ENCODE results near the gene HOXD13. TPM values are rescaled to one million over a fixed set of nuclear protein-coding genes. Genes with fewer than 3 reads are reported as not detected.

Gene HOXD13
- total and polyA plus RNA-seq, 2 of the 13 experiments (the other 11 are each of a cell fraction or from before 2014, with no cell fraction given), result not detected

- Histone ChIP-seq H3K4me1 (ENCODE audit: insufficient read depth, low read length) (peaks cover 25% of the 10 kb centered on the region), H3K9me3 (ENCODE audit: low read length) (no peaks in the 10 kb centered on the region), H3K27me3 (ENCODE audit: control insufficient read depth in 1 of 2, insufficient read depth in 2 of 2, low read length in 2 of 2) (peaks cover 14 to 93% of the 10 kb centered on the region in 2 experiments; a peak in 4 of 5 replicates), H3K36me3 (replicated peaks in 1 of 2; ENCODE audit: control insufficient read depth in 1 of 2, insufficient read depth in 2 of 2, low read length in 2 of 2) (no peaks in the 10 kb centered on the region), H3K4me3 (replicated peaks in 1 of 3; ENCODE audit: insufficient read depth in 1 of 3, low read depth in 2 of 3, low read length in 3 of 3) (peak overlapping the region in 2 of 3 experiments; percentile 6 to 41; a peak in 1 of 6 replicates), H3K27ac (ENCODE audit: extremely low read length, insufficient read depth, low read length) (no peak overlapping the region), H3K4me2 (ENCODE audit: low read depth, low read length) (peak overlapping the region; percentile 56), H3K79me2 (ENCODE audit: insufficient read depth, low read length) (no peaks in the 10 kb centered on the region), H2AFZ (ENCODE audit: low read length) (no peak overlapping the region), H3K9ac (ENCODE audit: insufficient read depth, low read depth, low read length) (no peak overlapping the region), H4K20me1 (ENCODE audit: insufficient read depth, low read length) (no peaks in the 10 kb centered on the region)
- BruUV-seq (replicated peaks), result no TSS peak
- FAIRE-seq, result peak; percentile 15
- ChIA-PET CTCF (ENCODE audit: low intra/inter-chr PET ratio, low total read pairs) (interaction anchor here (0.7 to 2.1 kb wide), 5 partner anchors 122 to 720 kb away, joined by 3 to 26 read pairs (median 4); no protein-coding TSS in a partner anchor), POLR2A (no interaction called here)
- DNase-seq (ENCODE audit: low spot score), result peak; percentile 31
- intact Hi-C loops (cut with micrococcal nuclease; ENCODE audit: unreplicated experiment) (loop anchor here (1.0 kb wide), 1 partner anchor 396 kb away; no protein-coding TSS in a partner anchor), in situ Hi-C loops (cut with HindIII; ENCODE audit: extremely low pct_ligation_motif_present, low pct_unique_long_range_greater_than_20kb) (no loop called here)
- 16% methylated on average over 32 of the region's 46 CpGs for WGBS (ENCODE audit: low lambda C conversion rate)
- peak; percentile 48 for ATAC-seq
- TF ChIP-seq MBNL3 (CRISPR knock-in tag; conservative IDR thresholded peaks at IDR 0.05) (no peak), NFKB2 (CRISPR knock-in tag; IDR thresholded peaks at IDR 0.05; ENCODE audit: borderline replicate concordance) (peak; percentile 52; the same call in 1 of the 2 replicates), SMC3 (IDR thresholded peaks at IDR 0.05; ENCODE audit: low read length) (peak; percentile 72), ZBTB1 (CRISPR knock-in tag; IDR thresholded peaks at IDR 0.05; ENCODE audit: borderline replicate concordance) (no peak), ERF (CRISPR knock-in tag; IDR thresholded peaks at IDR 0.05) (0 out of 2 replicates have a peak, but pooled peaks have one; percentile 42), HMGXB4 (CRISPR knock-in tag; IDR thresholded peaks at IDR 0.05; ENCODE audit: borderline replicate concordance in 1 of 2, low read depth in 1 of 2) (peak in 1 of 2 experiments; percentile 43; a peak in 1 of 4 replicates), TBX2 (CRISPR knock-in tag; IDR thresholded peaks at IDR 0.05; ENCODE audit: borderline replicate concordance) (peak; percentile 44; the same call in 1 of the 2 replicates), TFDP1 (CRISPR knock-in tag; IDR thresholded peaks at IDR 0.05; ENCODE audit: borderline replicate concordance) (no peak), ZNF138 (CRISPR knock-in tag; IDR thresholded peaks at IDR 0.05; ENCODE audit: low read depth) (0 out of 2 replicates have a peak, but pooled peaks have one; percentile 32), MTF2 (CRISPR knock-in tag; IDR thresholded peaks at IDR 0.05; ENCODE audit: borderline replicate concordance) (no peak), PTBP1 (IDR thresholded peaks at IDR 0.05; ENCODE audit: low read depth, low read length, poor library complexity, severe bottlenecking) (no peak), HNRNPLL (IDR thresholded peaks at IDR 0.05; ENCODE audit: low read depth, low read length, poor library complexity, severe bottlenecking) (peak; percentile 27), XRCC5 (optimal IDR thresholded peaks at IDR 0.05; ENCODE audit: low read length) (peak; percentile 70), REL (CRISPR knock-in tag; conservative IDR thresholded peaks at IDR 0.05) (0 out of 2 replicates have a peak, but pooled peaks have one; percentile 32), STAG1 (CRISPR knock-in tag; IDR thresholded peaks at IDR 0.05) (peak; percentile 97), ATAD3A (CRISPR knock-in tag; IDR thresholded peaks at IDR 0.05) (no peak), EED (CRISPR knock-in tag; IDR thresholded peaks at IDR 0.05) (0 out of 2 replicates have a peak, but pooled peaks have one; percentile 63), ZNF777 (CRISPR knock-in tag; IDR thresholded peaks at IDR 0.05) (no peak), ZBTB42 (CRISPR knock-in tag; IDR thresholded peaks at IDR 0.05) (no peak), MLX (CRISPR knock-in tag; IDR thresholded peaks at IDR 0.05) (no peak)
Measured at GRCh38 chr2:176085861-176086771, 6.4 kb upstream of the HOXD13 start.

Measured in HepG2 (cell line).